IPS DF 4.7 (cell line): ENCODE measurements around the gene YEATS2.

Experiments used
- DNase-seq: peaks from one replicate; pipeline ENCODE4 v3.0.0-alpha.2; 2013; ENCODE audit warnings: low spot score; ENCODE audit errors: extremely low read depth

The YEATS2 gene

DNA sequence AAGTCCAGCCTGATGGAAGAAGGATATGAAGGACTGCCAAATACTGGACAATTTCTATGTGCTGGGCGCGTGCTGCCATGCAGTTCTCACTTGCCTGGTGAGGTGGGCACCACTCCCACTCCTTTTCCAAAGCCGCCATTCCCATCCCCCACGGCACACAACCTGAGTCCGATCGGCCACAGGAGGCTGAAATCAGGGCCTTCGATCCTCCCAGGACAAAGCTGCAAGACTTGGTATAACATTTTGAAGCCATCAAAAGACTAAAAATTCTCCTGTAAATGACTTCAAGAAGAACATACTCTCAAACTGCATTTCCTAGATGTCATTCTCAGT lies 130.9 kb downstream of the YEATS2 start:
- DNase-seq: no peak

DNA sequence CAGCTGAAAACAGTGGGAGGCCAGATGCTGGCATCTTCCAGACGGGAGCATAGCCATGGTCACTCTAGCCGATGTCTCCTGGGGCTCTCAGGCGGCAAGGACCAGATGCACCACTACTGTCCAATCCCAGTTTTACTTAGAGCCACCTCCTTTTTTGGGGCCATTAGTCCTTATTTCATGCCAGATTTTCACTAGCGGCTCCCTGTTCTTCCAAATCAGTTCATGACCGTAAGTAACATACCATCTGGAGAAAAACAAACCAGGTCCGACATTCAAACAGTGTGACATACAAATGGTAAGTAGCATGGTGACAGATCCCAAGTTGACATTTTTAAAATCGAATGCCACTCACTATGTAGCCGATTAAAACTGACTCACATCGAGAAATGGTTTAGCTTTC lies 131.9 kb downstream of the YEATS2 start:
- no peak for DNase-seq

DNA sequence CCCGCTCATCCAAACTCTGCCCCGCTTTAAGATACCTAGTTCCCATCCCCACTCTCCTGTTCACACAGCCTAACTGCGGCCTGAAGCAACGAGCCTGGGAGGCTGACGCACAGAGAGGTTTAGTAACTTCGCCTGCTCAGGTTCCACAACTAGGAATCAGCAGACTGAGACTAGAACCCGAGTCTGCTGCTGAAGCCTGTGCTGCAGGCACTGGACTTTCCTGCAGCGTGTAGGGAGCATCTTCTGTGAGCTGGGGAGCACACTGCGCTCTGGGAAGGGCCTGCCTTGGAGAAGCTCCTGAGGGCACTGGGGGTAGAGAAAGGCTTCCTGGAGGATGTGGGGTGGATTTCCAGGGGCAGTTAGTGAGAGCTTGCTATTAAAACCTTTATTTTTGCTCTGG lies 132.6 kb downstream of the YEATS2 start:
- no peak for DNase-seq

DNA sequence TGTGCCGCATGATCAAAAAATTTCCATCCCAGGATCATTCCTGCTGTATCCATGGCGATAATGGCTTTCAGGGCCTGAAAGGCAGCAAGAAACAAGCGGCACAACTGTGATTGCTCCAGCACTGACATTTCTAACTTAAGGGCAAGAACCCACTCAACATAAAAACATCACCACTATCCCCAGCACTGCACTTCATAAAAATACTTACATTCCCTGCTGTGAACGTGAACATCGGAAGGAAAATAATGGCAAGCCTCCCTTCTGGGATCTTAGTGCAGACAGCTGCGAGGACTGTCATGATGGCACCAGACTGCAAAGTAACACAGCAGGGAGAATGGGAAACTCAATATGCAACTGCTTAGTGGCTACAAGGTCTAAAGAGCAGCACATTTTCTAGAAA lies 135.9 kb downstream of the YEATS2 start:
- DNase-seq: no peak

DNA sequence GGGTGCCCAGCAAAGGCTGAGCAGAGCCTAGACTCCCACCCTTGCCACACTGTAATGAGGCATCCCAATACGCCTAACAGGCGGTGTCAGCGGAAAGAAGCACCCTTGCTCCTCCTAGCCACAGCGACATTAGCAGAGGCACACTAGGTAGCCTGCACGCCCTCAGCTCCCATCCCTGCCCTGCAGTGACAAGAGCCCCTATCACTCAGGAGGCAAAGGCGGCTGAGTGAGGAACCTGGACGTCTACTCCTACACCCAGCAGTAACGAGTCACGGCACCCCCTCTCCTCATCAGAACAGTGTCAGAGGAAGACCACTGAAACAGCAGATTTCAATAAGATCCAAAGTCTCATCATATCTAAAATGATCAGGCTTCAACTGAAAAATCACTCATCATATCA lies 139.8 kb downstream of the YEATS2 start:
- DNase-seq: no peak

DNA sequence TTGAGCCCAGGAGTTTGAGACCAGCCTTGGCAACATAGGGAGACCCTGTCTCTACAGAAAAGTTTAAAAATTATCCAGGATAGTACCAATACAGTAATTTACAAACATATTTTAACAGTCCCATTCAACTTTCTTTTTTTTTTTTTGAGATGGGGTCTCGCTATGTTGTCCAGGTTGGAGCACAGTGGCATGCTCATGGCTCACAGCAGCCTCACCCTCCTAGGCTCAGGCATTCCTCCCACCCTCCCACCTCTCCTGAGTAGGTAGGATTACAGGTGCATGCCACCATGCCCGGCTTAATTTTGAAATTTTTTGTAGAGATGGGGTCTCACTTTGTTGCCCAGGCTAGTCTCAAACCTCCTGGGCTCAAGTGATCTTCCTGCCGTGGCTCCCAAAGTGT lies 140.3 kb downstream of the YEATS2 start:
- DNase-seq: no peak

DNA sequence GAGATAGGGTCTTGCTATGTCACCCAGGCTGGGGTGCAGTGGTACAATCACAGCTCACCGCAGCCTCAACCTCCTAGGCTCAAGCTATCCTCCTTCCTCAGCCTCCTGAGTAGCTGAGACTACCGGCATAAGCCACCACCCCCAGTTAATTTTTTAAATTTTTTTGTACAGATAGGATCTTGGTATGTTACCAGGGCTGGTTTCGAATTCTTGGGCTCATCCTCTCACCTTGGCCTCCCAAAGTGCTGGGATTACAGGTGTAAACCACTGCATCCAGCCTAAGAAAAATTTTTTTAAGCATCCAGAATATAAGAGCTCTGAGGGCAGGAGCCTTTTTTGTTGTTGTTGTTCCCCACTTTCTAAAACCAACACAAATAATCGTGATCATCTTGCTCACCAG lies 142.2 kb downstream of the YEATS2 start:
- no peak for DNase-seq

DNA sequence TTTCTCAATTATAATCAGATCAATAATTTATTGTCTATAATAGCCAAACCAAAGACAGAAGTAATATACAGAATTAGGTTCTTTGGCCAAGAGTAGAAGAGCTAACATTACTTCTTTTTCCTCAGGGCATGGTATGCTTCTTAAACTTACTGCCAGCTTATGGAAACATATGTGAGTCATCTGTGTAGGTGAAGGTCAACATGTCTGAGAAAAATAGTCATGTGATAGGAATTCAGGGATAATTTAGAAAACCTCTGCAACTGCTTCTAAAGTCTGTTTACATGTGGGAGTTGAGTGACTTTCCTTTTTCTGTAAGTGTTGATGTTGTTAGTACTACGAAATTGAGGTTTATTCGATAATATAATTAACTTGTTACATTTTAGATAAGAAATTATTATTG lies 147.0 kb downstream of the YEATS2 start:
- no peak for DNase-seq

DNA sequence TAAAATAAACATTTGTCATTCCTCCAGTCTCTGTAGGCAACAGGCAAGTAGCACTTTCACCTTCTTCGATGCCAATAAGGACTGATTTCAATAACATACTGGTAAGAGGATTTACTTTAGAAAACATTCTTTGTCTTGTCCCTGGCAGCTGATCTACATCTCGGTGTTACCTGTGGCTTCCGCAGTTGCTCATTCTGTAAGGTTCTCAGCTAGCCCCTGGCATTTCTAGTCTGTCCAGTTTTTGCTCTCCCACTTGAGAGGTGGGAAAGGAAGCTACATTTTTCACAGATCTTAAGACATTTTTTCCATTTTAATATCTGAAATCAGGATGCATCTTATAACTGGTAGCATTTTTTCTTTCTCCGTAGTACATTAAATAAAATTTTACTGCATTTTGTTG lies 147.5 kb downstream of the YEATS2 start:
- DNase-seq: no peak

DNA sequence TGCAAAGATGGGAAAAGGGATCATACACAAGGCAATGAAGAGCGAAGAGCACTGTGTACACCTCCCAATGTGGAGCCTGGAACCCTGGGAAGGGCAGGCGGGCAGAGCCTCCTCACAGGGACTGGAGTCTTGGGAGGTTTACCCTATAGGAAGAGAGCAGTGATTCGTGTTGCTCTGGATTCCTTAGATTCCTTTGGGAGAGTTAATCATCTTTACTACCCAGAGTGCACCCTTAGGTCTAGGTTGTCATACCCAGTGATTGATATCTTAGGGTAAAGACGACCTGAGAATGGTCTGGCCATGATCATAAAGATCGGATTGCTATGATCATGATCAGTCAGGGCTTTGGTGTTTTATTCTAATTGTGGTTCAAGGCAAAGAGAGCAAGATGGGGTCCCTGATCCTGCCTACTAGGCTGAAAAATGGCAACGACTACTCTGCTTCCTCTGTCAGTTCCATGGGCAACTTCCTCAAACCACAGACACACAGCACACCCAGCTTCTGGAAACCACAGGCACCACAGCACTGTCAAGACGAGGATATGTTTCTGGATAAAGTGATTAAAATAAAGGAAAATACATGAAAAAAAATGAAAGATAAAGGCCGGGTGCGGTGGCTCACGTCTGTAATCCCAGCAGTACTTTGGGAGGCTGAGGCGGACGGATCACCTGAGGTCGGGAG lies 148.2 kb downstream of the YEATS2 start:
- DNase-seq: no peak

DNA sequence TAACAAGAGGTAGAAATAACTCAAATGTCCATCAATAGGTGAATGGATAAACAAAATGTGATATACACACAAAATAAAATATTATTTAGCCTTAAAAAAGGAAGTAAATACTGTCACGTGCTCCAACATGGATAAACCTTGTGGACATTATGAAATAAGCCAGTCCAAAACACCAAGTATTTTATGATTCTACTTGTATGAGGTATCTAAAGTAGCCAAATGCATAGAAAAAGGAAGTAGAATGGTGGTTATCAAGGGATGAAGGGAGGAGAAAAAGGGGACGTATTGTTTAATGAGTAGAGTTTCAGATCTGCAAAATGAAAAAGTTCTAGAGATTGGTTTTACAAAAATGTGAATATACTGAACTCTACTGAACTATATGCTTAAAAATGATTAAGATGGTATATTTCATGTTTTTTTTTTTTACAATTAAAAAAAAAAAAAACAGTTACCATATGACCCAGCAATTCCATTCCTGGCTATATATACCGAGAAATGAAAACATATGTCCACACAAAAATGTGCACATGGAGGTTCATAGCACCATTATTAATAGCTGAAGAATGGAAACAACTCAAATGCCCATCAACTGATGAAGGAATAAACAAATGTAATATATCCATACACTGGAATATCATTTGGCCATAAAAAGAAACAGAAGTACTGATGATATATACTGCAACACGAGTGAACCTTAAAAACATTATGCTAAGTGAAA lies 156.9 kb downstream of the YEATS2 start:
- no peak for DNase-seq

DNA sequence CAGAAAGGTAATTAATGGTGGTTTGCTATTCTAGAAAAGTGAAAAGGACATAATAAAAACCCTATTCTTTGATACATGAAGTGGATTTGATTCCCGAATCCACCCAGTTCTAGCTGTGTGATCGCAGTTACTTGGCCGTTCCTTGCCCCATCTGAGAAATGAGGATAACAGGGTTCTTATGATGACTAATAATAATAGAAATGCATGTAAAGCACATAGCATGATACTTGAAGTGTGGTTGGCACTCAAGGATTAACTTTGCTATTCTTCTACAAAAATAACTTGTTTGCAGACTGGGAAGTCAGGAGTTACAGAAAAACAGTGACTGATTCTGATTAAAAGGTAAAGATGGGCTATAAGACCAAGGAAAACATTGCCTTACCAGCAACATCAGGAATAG lies 160.3 kb downstream of the YEATS2 start:
- DNase-seq: no peak
